Fibroblast of lung (primary cell): ENCODE data around the gene ANKRD13B. TPM values are rescaled to one million over a fixed set of nuclear protein-coding genes. Genes with fewer than 3 reads are reported as not detected.

Source experiments
- DNase-seq, 2 donors: peaks; one replicate each; pipeline versions ENCODE4 v3.0.0 to v3.0.0-alpha.2; 2010; ENCODE audit warnings: low read depth in 2 of 2
- H2AFZ ChIP-seq: 2 replicates; pipeline ENCODE4 v1.5.1; 2012; ENCODE audit warnings: low read length, control low read depth, inconsistent platforms
- H3K27ac ChIP-seq: 2 replicates; pipeline ENCODE4 v1.5.1; 2011; ENCODE audit warnings: low read length, control low read depth; ENCODE audit not compliant: insufficient read depth
- H3K27me3 ChIP-seq: 2 replicates; pipeline ENCODE4 v1.5.1; 2011; ENCODE audit warnings: mild to moderate bottlenecking, low read length; ENCODE audit not compliant: control insufficient read depth, insufficient read depth
- H3K36me3 ChIP-seq: 2 replicates; pipeline ENCODE4 v1.5.1; 2011; ENCODE audit warnings: low read length; ENCODE audit not compliant: control insufficient read depth, insufficient read depth
- H3K4me1 ChIP-seq: 2 replicates; pipeline ENCODE4 v1.5.1; 2011; ENCODE audit warnings: low read length; ENCODE audit not compliant: control insufficient read depth, insufficient read depth; ENCODE audit errors: extremely low read depth
- H3K4me2 ChIP-seq: 2 replicates; pipeline ENCODE4 v1.5.1; 2011; ENCODE audit warnings: low read length, control low read depth; ENCODE audit not compliant: insufficient read depth; ENCODE audit errors: extremely low read depth
- H3K4me3 ChIP-seq, 4 experiments: fragments of 200-600 bp in 1 of 4; sonication (generic) in 1 of 4; replicated peaks in 1 of 4; 2 replicates each; pipeline ENCODE4 v1.5.1; 2011 to 2016; ENCODE audit warnings: low read length in 4 of 4, low read depth in 3 of 4, mild to moderate bottlenecking in 3 of 4, control low read depth in 2 of 4, inconsistent platforms in 1 of 4, mixed read lengths in 1 of 4; ENCODE audit not compliant: insufficient read depth in 1 of 4; ENCODE audit errors: control extremely low read depth in 1 of 4
- H3K79me2 ChIP-seq: 2 replicates; pipeline ENCODE4 v1.5.1; 2012; ENCODE audit warnings: mild to moderate bottlenecking, low read length, inconsistent platforms; ENCODE audit not compliant: control insufficient read depth, insufficient read depth
- H3K9ac ChIP-seq: 2 replicates; pipeline ENCODE4 v1.5.1; 2011; ENCODE audit warnings: mild to moderate bottlenecking, low read length, control low read depth; ENCODE audit not compliant: insufficient read depth
- H3K9me3 ChIP-seq: 2 replicates; pipeline ENCODE4 v1.5.1; 2012; ENCODE audit warnings: low read depth, low read length; ENCODE audit not compliant: control insufficient read depth, insufficient read depth
- H4K20me1 ChIP-seq: 2 replicates; pipeline ENCODE4 v1.5.1; 2011; ENCODE audit warnings: low read length; ENCODE audit not compliant: control insufficient read depth, insufficient read depth; ENCODE audit errors: extremely low read depth
- CTCF ChIP-seq, 2 donors: IDR thresholded peaks in 1 of 2; conservative IDR thresholded peaks in 1 of 2; 1 replicate in 1 of 2; 2 replicates in 1 of 2; pipeline ENCODE4 v1.5.1; 2011 to 2012; ENCODE audit warnings: low read length in 2 of 2, control low read depth in 1 of 2, inconsistent platforms in 1 of 2, low read depth in 1 of 2, mild to moderate bottlenecking in 1 of 2
- EZH2 ChIP-seq: IDR thresholded peaks from 2 replicates; pipeline ENCODE4 v1.5.1; 2012; ENCODE audit warnings: low read length, control low read depth, mild to moderate bottlenecking; ENCODE audit errors: missing control alignments
- polyA plus RNA-seq, 2 donors: library from polyadenylated mRNA; depleted of rRNA in 1 of 2; stranded (reverse) in 1 of 2; unstranded in 1 of 2; fragments of >200 nt; gene quantifications; 2 replicates each; pipeline ENCODE4 v1.2.1, GENCODE V29; 2011 to 2012; ENCODE audit warnings: missing spikeins in 1 of 2
- total RNA-seq: library from RNA; depleted of rRNA; stranded (reverse); fragments of >200 nt; gene quantifications from 2 replicates; pipeline ENCODE4 v1.2.1, GENCODE V29; 2014

The ANKRD13B gene
- total and polyA plus RNA-seq, 2 donors (not counting 1 experiment from before 2014, with no cell fraction given): 1.4 to 6.3 TPM

GRCh38 chr17:29589524-29590410, 3.2 kb upstream of the ANKRD13B start, which contains the start of gene GIT1:
TSS of gene GIT1 (minus strand) at chr17:29589648. CDS start at chr17:29589378, 270 bp downstream.
- peaks cover 40% of the 10 kb centered on the region for H3K79me2 ChIP-seq
- DNase-seq: peak; percentile 79
- H3K4me1 ChIP-seq: peaks cover 20% of the 10 kb centered on the region
- peak within 1 kb of the TSS; percentile 94 for H3K4me2 ChIP-seq
- H3K27me3 ChIP-seq: no peaks in the 10 kb centered on the region
- peak within 1 kb of the TSS; percentile 72 to 85 (median 80) for H3K4me3 ChIP-seq
- TF ChIP-seq CTCF (conservative IDR thresholded peaks at IDR 0.05 in 1 of 2, IDR thresholded peaks at IDR 0.05 in 1 of 2; ENCODE audit: low read depth in 1 of 2, low read length in 2 of 2) (no peak), EZH2 (no peak)
- H3K36me3 ChIP-seq: no peaks in the 10 kb centered on the region
- peak within 1 kb of the TSS; percentile 61 for H3K27ac ChIP-seq
- no peaks in the 10 kb centered on the region for H4K20me1 ChIP-seq
- peak within 1 kb of the TSS; percentile 86 for H2AFZ ChIP-seq
- H3K9me3 ChIP-seq: no peaks in the 10 kb centered on the region
- peak within 1 kb of the TSS; percentile 47 for H3K9ac ChIP-seq

GRCh38 chr17:29590411-29591145, 2.4 kb upstream of the ANKRD13B start:
- Histone ChIP-seq H3K4me2 (peak overlapping the region; percentile 94), H3K27me3 (no peaks in the 10 kb centered on the region), H3K36me3 (no peaks in the 10 kb centered on the region), H3K4me3 (peak overlapping the region in 2 of 4 experiments; percentile 46 to 58), H3K27ac (peak overlapping the region; percentile 55), H3K9me3 (no peaks in the 10 kb centered on the region), H3K4me1 (peaks cover 20% of the 10 kb centered on the region), H3K9ac (no peak overlapping the region), H2AFZ (no peak overlapping the region), H3K79me2 (peaks cover 33% of the 10 kb centered on the region), H4K20me1 (no peaks in the 10 kb centered on the region)
- TF ChIP-seq CTCF (conservative IDR thresholded peaks at IDR 0.05 in 1 of 2, IDR thresholded peaks at IDR 0.05 in 1 of 2; ENCODE audit: low read depth in 1 of 2, low read length in 2 of 2) (no peak), EZH2 (no peak)
- DNase-seq: peak; percentile 47 to 71

- H3K4me2 ChIP-seq: peak overlapping the region; percentile 68
- peak overlapping the region; percentile 55 for H3K27ac ChIP-seq
- H4K20me1 ChIP-seq: no peaks in the 10 kb centered on the region
- peaks cover 27% of the 10 kb centered on the region for H3K79me2 ChIP-seq
- peak overlapping the region in 2 of 4 experiments; percentile 39 to 63 for H3K4me3 ChIP-seq
- H3K9ac ChIP-seq: no peak overlapping the region
- H3K27me3 ChIP-seq: no peaks in the 10 kb centered on the region
- H3K9me3 ChIP-seq: no peaks in the 10 kb centered on the region
- TF ChIP-seq EZH2 (no peak), CTCF (conservative IDR thresholded peaks at IDR 0.05 in 1 of 2, IDR thresholded peaks at IDR 0.05 in 1 of 2; ENCODE audit: low read depth in 1 of 2, low read length in 2 of 2) (no peak)
- peaks cover 20% of the 10 kb centered on the region for H3K4me1 ChIP-seq
- H2AFZ ChIP-seq: peak overlapping the region; percentile 10
- no peaks in the 10 kb centered on the region for H3K36me3 ChIP-seq
- peak; percentile 63 to 84 for DNase-seq
Observed at GRCh38 chr17:29591146-29591736, 1.7 kb upstream of the ANKRD13B start.
